Fibroblast of villous mesenchyme (primary cell): ENCODE results near the gene FSCN2. TPM values are rescaled to one million over a fixed set of nuclear protein-coding genes. Genes with fewer than 3 reads are reported as not detected.

Source experiments
- DNase-seq: peaks from one replicate; pipeline ENCODE4 v3.0.0-alpha.2; 2010; ENCODE audit warnings: low read depth
- H3K4me3 ChIP-seq: 2 replicates; pipeline ENCODE4 v1.5.1; 2011; ENCODE audit warnings: low read depth, mild to moderate bottlenecking, low read length
- total RNA-seq: library from RNA; depleted of rRNA; stranded (reverse); fragments of >200 nt; gene quantifications from 2 replicates; pipeline ENCODE4 v1.2.3, GENCODE V29; 2012
- TF ChIP-seq, protein P1 (sequence below): IDR thresholded peaks from 2 replicates; pipeline ENCODE4 v1.5.1; 2012; ENCODE audit warnings: low read depth, mild to moderate bottlenecking, low read length; ENCODE audit not compliant: insufficient read depth

The FSCN2 gene
- total RNA-seq, 1 donor = 1.7 TPM

DNA sequence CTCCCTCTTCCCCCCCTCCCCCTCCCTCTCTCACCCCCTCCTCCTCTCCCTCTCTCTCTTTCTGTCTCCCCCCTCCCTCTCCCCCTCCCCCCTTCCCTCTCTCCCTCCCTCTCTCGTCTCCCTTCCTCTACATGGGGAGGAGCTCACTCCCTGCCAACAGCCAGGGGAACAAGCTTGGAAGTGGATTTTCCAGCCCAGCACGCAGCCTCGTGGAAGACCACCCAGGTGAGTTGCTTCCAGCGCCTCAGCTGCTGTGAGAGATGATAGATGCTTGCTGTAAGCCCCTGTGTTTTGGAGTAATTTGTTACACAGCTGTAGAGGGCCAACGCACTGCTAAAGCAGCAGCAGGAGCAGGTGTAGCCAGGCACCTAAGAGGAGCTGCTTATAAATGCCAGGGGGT, 36.4 kb upstream of the FSCN2 start:
- TF ChIP-seq, protein P1, sequence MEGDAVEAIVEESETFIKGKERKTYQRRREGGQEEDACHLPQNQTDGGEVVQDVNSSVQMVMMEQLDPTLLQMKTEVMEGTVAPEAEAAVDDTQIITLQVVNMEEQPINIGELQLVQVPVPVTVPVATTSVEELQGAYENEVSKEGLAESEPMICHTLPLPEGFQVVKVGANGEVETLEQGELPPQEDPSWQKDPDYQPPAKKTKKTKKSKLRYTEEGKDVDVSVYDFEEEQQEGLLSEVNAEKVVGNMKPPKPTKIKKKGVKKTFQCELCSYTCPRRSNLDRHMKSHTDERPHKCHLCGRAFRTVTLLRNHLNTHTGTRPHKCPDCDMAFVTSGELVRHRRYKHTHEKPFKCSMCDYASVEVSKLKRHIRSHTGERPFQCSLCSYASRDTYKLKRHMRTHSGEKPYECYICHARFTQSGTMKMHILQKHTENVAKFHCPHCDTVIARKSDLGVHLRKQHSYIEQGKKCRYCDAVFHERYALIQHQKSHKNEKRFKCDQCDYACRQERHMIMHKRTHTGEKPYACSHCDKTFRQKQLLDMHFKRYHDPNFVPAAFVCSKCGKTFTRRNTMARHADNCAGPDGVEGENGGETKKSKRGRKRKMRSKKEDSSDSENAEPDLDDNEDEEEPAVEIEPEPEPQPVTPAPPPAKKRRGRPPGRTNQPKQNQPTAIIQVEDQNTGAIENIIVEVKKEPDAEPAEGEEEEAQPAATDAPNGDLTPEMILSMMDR = no peak
- H3K4me3 ChIP-seq = no peak overlapping the region
- no peak for DNase-seq

GRCh38 chr17:81492202-81492601, 36.0 kb upstream of the FSCN2 start:
- DNase-seq = no peak
- TF ChIP-seq, protein P1 = no peak
- no peak overlapping the region for H3K4me3 ChIP-seq

DNA sequence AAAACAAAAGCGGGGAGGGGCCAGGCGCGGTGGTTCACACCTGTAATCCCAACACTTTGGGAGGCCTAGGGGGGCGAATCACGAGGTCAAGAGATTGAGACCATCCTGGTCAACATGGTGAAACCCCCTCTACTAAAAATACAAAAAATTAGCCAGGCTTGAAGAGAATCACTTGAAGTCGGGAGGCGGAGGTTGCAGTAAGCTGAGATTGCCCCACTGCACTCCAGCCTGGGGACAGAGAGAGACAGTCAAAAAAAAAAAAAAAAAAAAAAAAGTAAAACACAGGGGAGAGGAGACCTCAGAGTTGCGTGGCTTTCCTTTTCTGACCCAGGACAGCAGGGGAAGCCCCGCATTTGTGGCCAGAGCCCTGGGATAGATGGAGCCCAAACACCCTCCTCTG, 35.5 kb upstream of the FSCN2 start:
- H3K4me3 ChIP-seq = no peak overlapping the region
- TF ChIP-seq, protein P1 = no peak
- no peak for DNase-seq

GRCh38 chr17:81493198-81494038, 34.8 kb upstream of the FSCN2 start:
- TF ChIP-seq, protein P1 = no peak
- no peak for DNase-seq
- H3K4me3 ChIP-seq = no peak overlapping the region

GRCh38 chr17:81494626-81495377, 33.4 kb upstream of the FSCN2 start:
- TF ChIP-seq, protein P1 = no peak

DNA sequence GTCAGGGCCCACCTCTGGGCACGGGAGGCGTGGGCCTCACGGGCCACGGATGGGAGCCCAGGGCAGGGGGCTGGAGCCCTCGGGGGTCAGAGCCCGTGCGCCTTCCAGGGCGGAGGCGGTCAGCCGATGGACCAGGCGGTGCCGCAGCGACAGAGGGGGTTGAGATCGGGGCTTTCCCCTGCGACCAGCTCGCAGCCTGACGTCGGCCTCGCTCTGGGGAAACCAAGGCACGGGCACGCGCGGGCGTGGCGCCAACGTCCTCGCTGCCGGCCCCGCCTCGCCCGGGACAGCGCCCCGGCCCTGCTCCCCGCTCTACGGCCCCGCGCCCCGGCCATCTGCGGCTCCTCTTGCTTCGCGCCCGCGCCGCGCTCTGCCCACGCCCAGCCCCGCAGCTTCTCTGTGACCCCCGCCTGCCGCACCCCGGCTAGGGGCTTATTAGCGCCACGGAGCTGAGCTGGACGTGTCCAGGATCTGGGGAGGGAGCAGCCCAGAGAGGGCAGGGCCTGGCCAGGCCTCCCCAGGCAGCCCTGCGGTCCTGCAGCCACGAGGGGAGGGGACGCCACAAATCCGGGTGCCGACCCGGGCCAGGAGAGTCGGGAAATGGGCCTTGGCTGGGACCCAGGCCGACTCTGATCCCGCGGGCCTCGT, 29.1 kb upstream of the FSCN2 start:
- TF ChIP-seq, protein P1 = no peak
- no peak for DNase-seq
- H3K4me3 ChIP-seq = no peak overlapping the region

More at GRCh38 chr17:81494626-81495377, 33.4 kb upstream of the FSCN2 start:
- no peak overlapping the region for H3K4me3 ChIP-seq
- no peak for DNase-seq
